ENCODE measurements around the gene CCNJL. TPM values are rescaled to one million over a fixed set of nuclear protein-coding genes. Genes with fewer than 3 reads are reported as not detected.

CCNJL gene
- total RNA-seq, 1 donor from 2014 or later: 15.7 TPM

- peaks cover 81% of the 10 kb centered on the region for H4K20me1 ChIP-seq (ENCODE audit: insufficient read depth, low read length)
- Mint-ChIP-seq H3K9me3 (ENCODE audit: unreplicated experiment) (peaks cover 2% of the 10 kb centered on the region), H3K27me3 (ENCODE audit: low read depth, unreplicated experiment) (no peaks in the 10 kb centered on the region), H3K36me3 (ENCODE audit: low read depth, unreplicated experiment) (no peaks in the 10 kb centered on the region), H3K4me1 (ENCODE audit: low read depth, unreplicated experiment) (peaks cover 31% of the 10 kb centered on the region), H3K27ac (ENCODE audit: unreplicated experiment) (no peak overlapping the region), H3K4me3 (ENCODE audit: unreplicated experiment) (no peak overlapping the region)
- H3K9ac ChIP-seq (ENCODE audit: low read length): no peak overlapping the region
- no peak overlapping the region for H3K4me3 ChIP-seq (ENCODE audit: insufficient read depth, low read depth, low read length)
- no peak overlapping the region for H3K27ac ChIP-seq (ENCODE audit: low read depth, low read length)
- H3K4me1 ChIP-seq (ENCODE audit: insufficient read depth, low read length): peaks cover 15% of the 10 kb centered on the region
- H3K4me2 ChIP-seq (ENCODE audit: low read length): no peak overlapping the region
- H3K27me3 ChIP-seq (ENCODE audit: insufficient read depth, low read length): no peaks in the 10 kb centered on the region
- FAIRE-seq (no peak), DNase-seq (ENCODE audit: low read depth) (no peak)
- no peak overlapping the region for H2AFZ ChIP-seq (ENCODE audit: low read depth, low read length)
- peaks cover 74% of the 10 kb centered on the region for H3K79me2 ChIP-seq (ENCODE audit: insufficient read depth, low read length)
- H3K36me3 ChIP-seq (ENCODE audit: insufficient read depth, low read length): no peaks in the 10 kb centered on the region
- TF ChIP-seq CTCF (IDR thresholded peaks at IDR 0.05; ENCODE audit: insufficient read depth, low read depth, low read length): no peak
- TF ChIP-seq EZH2 (IDR thresholded peaks at IDR 0.05; ENCODE audit: insufficient read depth, low read length): no peak
- H3K9me3 ChIP-seq (ENCODE audit: insufficient read depth, low read depth, low read length): no peaks in the 10 kb centered on the region
These were observed 22.6 kb downstream of the CCNJL start for GRCh38 chr5:160289721-160290120.

GRCh38 chr5:160289356-160289651 lies 23.1 kb downstream of the CCNJL start:
- H3K27me3 ChIP-seq (ENCODE audit: insufficient read depth, low read length): no peaks in the 10 kb centered on the region
- no peaks in the 10 kb centered on the region for H3K27me3 Mint-ChIP-seq (ENCODE audit: low read depth, unreplicated experiment)
- no peak overlapping the region for H3K4me3 Mint-ChIP-seq (ENCODE audit: unreplicated experiment)
- peaks cover 15% of the 10 kb centered on the region for H3K4me1 ChIP-seq (ENCODE audit: insufficient read depth, low read length)
- H3K36me3 Mint-ChIP-seq (ENCODE audit: low read depth, unreplicated experiment): no peaks in the 10 kb centered on the region
- H3K27ac ChIP-seq (ENCODE audit: low read depth, low read length): no peak overlapping the region
- H4K20me1 ChIP-seq (ENCODE audit: insufficient read depth, low read length): peaks cover 77% of the 10 kb centered on the region
- H3K27ac Mint-ChIP-seq (ENCODE audit: unreplicated experiment): no peak overlapping the region
- FAIRE-seq: no peak
- no peak overlapping the region for H2AFZ ChIP-seq (ENCODE audit: low read depth, low read length)
- no peak overlapping the region for H3K9ac ChIP-seq (ENCODE audit: low read length)
- no peak for TF ChIP-seq EZH2 (IDR thresholded peaks at IDR 0.05; ENCODE audit: insufficient read depth, low read length)
- no peak for TF ChIP-seq CTCF (IDR thresholded peaks at IDR 0.05; ENCODE audit: insufficient read depth, low read depth, low read length)
- H3K4me2 ChIP-seq (ENCODE audit: low read length): no peak overlapping the region
- peaks cover 2% of the 10 kb centered on the region for H3K9me3 Mint-ChIP-seq (ENCODE audit: unreplicated experiment)
- DNase-seq (ENCODE audit: low read depth): no peak
- H3K9me3 ChIP-seq (ENCODE audit: insufficient read depth, low read depth, low read length): no peaks in the 10 kb centered on the region
- H3K36me3 ChIP-seq (ENCODE audit: insufficient read depth, low read length): no peaks in the 10 kb centered on the region
- H3K4me3 ChIP-seq (ENCODE audit: insufficient read depth, low read depth, low read length): no peak overlapping the region
- peaks cover 31% of the 10 kb centered on the region for H3K4me1 Mint-ChIP-seq (ENCODE audit: low read depth, unreplicated experiment)
- H3K79me2 ChIP-seq (ENCODE audit: insufficient read depth, low read length): peaks cover 69% of the 10 kb centered on the region

GRCh38 chr5:160287378-160288051 lies 24.8 kb downstream of the CCNJL start:
- H3K4me2 ChIP-seq (ENCODE audit: low read length): peak overlapping the region; percentile 39
- peaks cover 2% of the 10 kb centered on the region for H3K9me3 Mint-ChIP-seq (ENCODE audit: unreplicated experiment)
- FAIRE-seq: no peak

More at GRCh38 chr5:160287378-160288051, 24.8 kb downstream of the CCNJL start:
- Histone ChIP-seq H2AFZ (ENCODE audit: low read depth, low read length) (peak overlapping the region; percentile 26), H3K36me3 (ENCODE audit: insufficient read depth, low read length) (no peaks in the 10 kb centered on the region), H3K4me3 (ENCODE audit: insufficient read depth, low read depth, low read length) (no peak overlapping the region), H3K27me3 (ENCODE audit: insufficient read depth, low read length) (no peaks in the 10 kb centered on the region), H3K4me1 (ENCODE audit: insufficient read depth, low read length) (peaks cover 15% of the 10 kb centered on the region), H4K20me1 (ENCODE audit: insufficient read depth, low read length) (peaks cover 67% of the 10 kb centered on the region), H3K9me3 (ENCODE audit: insufficient read depth, low read depth, low read length) (no peaks in the 10 kb centered on the region), H3K27ac (ENCODE audit: low read depth, low read length) (no peak overlapping the region), H3K79me2 (ENCODE audit: insufficient read depth, low read length) (peaks cover 53% of the 10 kb centered on the region), H3K9ac (ENCODE audit: low read length) (peak overlapping the region; percentile 23)
- H3K36me3 Mint-ChIP-seq (ENCODE audit: low read depth, unreplicated experiment): no peaks in the 10 kb centered on the region
- H3K27me3 Mint-ChIP-seq (ENCODE audit: low read depth, unreplicated experiment): no peaks in the 10 kb centered on the region
- TF ChIP-seq CTCF (IDR thresholded peaks at IDR 0.05; ENCODE audit: insufficient read depth, low read depth, low read length): no peak
- no peak for TF ChIP-seq EZH2 (IDR thresholded peaks at IDR 0.05; ENCODE audit: insufficient read depth, low read length)
- no peak overlapping the region for H3K4me3 Mint-ChIP-seq (ENCODE audit: unreplicated experiment)
- DNase-seq (ENCODE audit: low read depth): peak; percentile 57
- peaks cover 23% of the 10 kb centered on the region for H3K4me1 Mint-ChIP-seq (ENCODE audit: low read depth, unreplicated experiment)
- peak overlapping the region; percentile 47 for H3K27ac Mint-ChIP-seq (ENCODE audit: unreplicated experiment)
